ENCODE measurements around the gene URI1.

Gene URI1

GRCh38 chr19:29934781-29935180, 7.3 kb upstream of the URI1 start:
- H3K4me3 ChIP-seq = no peak overlapping the region
- no peaks in the 10 kb centered on the region; the same call in 1 of the 2 replicates for H3K9me3 ChIP-seq (ENCODE audit: low read depth, low read length)
- no peak overlapping the region for H3K9ac ChIP-seq (ENCODE audit: insufficient read length)
- no peaks in the 10 kb centered on the region for H3K36me3 ChIP-seq (ENCODE audit: insufficient read depth, low read length)
- no peak for DNase-seq (ENCODE audit: low read depth, low spot score)
- no peak for TF ChIP-seq POLR2AphosphoS5 (IDR thresholded peaks at IDR 0.05; ENCODE audit: borderline replicate concordance, low read depth, low read length)
- no peak overlapping the region for H3K27ac ChIP-seq

DNA sequence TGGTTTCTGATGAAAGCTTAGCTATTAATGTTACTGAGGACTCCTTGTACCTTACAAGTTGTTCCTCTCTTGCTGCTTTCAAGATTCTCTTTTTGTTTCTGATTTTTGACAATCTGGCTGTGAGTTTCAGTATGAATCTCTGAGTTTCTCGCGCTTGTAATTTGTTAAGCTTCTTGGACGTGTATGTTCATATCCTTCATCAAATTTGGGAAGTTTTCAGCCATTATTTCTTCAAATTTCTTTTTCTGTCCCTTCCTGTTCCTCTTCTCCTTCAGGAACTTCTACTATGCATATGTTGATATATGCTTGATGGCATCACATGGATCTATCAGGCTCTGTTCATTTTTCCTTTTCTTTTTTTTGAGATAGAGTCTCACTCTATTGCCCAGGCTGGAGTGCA, 5.6 kb upstream of the URI1 start:
- no peak overlapping the region for H3K4me3 ChIP-seq
- no peak for DNase-seq (ENCODE audit: low read depth, low spot score)
- no peak overlapping the region for H3K9ac ChIP-seq (ENCODE audit: insufficient read length)
- no peaks in the 10 kb centered on the region for H3K36me3 ChIP-seq (ENCODE audit: insufficient read depth, low read length)
- no peaks in the 10 kb centered on the region; the same call in 1 of the 2 replicates for H3K9me3 ChIP-seq (ENCODE audit: low read depth, low read length)
- TF ChIP-seq EZH2 (IDR thresholded peaks at IDR 0.05) (no peak), POLR2AphosphoS5 (IDR thresholded peaks at IDR 0.05; ENCODE audit: borderline replicate concordance, low read depth, low read length) (no peak), FOXP2 (optimal IDR thresholded peaks at IDR 0.05; ENCODE audit: control extremely low read depth, extremely low read length, insufficient read depth) (no peak)
- H3K27ac ChIP-seq = no peak overlapping the region

DNA sequence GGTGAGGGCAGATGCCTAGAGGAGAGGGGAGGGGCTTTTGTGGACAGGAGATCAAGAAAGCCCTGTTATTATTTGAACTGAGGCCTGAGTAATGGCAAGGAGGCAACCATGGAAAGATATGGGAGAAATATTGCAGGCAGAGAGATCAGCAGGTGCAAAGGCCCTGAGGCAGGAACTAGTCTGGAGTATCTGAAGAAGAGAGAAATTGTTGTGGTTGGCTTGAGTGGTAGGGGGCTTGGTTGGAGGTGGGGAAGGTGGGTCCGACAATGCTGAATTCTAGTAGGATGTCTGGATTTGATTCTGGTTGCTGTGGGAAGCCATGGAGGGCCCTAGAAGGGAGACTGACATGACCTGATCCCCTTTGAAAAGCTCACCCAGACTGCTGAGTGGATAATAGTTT, 2.4 kb upstream of the URI1 start:
- Histone ChIP-seq H3K27ac (no peak overlapping the region), H3K4me3 (no peak overlapping the region), H3K36me3 (ENCODE audit: insufficient read depth, low read length) (no peaks in the 10 kb centered on the region), H3K9me3 (ENCODE audit: low read depth, low read length) (no peaks in the 10 kb centered on the region; the same call in 1 of the 2 replicates), H3K9ac (ENCODE audit: insufficient read length) (no peak overlapping the region)
- no peak for DNase-seq (ENCODE audit: low read depth, low spot score)
- TF ChIP-seq EZH2 (IDR thresholded peaks at IDR 0.05) = no peak
- no peak for TF ChIP-seq FOXP2 (optimal IDR thresholded peaks at IDR 0.05; ENCODE audit: control extremely low read depth, extremely low read length, insufficient read depth)
- TF ChIP-seq POLR2AphosphoS5 (IDR thresholded peaks at IDR 0.05; ENCODE audit: borderline replicate concordance, low read depth, low read length) = no peak

- no peak for DNase-seq (ENCODE audit: low read depth, low spot score)
- H3K27ac ChIP-seq = no peak overlapping the region; the same call in 1 of the 2 replicates
- H3K4me3 ChIP-seq = peak overlapping the region; percentile 100
- no peak for TF ChIP-seq FOXP2 (optimal IDR thresholded peaks at IDR 0.05; ENCODE audit: control extremely low read depth, extremely low read length, insufficient read depth)
- TF ChIP-seq POLR2AphosphoS5 (IDR thresholded peaks at IDR 0.05; ENCODE audit: borderline replicate concordance, low read depth, low read length) = no peak
- TF ChIP-seq EZH2 (IDR thresholded peaks at IDR 0.05) = no peak
- H3K36me3 ChIP-seq (ENCODE audit: insufficient read depth, low read length) = 0 out of 2 replicates have a peak, but pooled peaks cover 3% of the 10 kb centered on the region
- H3K9ac ChIP-seq (ENCODE audit: insufficient read length) = no peak overlapping the region
- H3K9me3 ChIP-seq (ENCODE audit: low read depth, low read length) = no peaks in the 10 kb centered on the region; the same call in 1 of the 2 replicates
Measured at GRCh38 chr19:29940971-29941585, 961 bp upstream of the URI1 start.

DNA sequence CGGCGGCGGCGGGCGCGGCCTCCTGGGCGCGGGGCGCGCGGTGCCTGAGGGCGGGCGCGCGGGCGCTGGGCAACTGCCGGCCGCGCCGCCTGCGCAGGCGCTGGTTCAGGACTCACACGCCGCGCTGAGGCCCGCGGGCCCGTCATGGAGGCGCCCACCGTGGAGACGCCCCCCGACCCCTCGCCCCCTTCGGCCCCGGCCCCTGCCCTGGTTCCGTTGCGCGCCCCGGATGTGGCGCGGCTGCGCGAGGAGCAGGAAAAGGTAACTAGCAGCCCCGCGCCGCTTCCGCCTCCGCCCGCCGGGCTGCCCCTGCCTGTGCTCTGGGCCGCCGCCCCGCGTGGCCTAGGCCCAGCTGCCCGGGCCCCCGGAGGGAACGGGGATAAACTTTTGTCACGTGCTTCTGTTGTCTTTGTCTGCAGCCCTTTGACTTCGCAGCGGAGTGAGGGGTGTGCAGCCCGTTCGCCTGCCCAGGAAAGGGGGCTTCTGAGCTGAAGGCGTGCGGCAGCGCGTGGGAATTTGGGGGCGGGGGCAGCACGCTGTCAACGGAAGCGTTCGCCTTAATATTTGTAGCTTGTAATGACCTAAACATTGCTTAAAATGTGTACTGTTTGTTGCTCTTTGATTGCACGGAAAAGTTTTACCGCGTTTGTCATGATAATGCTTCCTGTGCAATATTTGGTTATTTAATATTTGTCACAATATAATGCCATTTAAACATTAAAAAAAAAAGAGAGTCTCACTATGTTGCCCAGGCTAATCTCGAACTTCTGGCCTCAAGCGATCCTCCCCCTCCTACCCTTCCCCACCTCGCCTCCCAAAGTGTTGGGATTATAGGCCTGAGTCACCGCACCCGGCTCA, 594 bp downstream of the URI1 start:
- TF ChIP-seq FOXP2 (optimal IDR thresholded peaks at IDR 0.05; ENCODE audit: control extremely low read depth, extremely low read length, insufficient read depth) (no peak), POLR2AphosphoS5 (IDR thresholded peaks at IDR 0.05; ENCODE audit: borderline replicate concordance, low read depth, low read length) (peak; percentile 35; the same call in 1 of the 2 replicates), EZH2 (IDR thresholded peaks at IDR 0.05) (no peak)
- Histone ChIP-seq H3K27ac (peak overlapping the region; percentile 61; the same call in 1 of the 2 replicates), H3K9ac (ENCODE audit: insufficient read length) (peak overlapping the region; percentile 91), H3K36me3 (ENCODE audit: insufficient read depth, low read length) (0 out of 2 replicates have a peak, but pooled peaks cover 3% of the 10 kb centered on the region), H3K4me3 (peak overlapping the region; percentile 100), H3K9me3 (ENCODE audit: low read depth, low read length) (no peaks in the 10 kb centered on the region)
- no peak for DNase-seq (ENCODE audit: low read depth, low spot score)

DNA sequence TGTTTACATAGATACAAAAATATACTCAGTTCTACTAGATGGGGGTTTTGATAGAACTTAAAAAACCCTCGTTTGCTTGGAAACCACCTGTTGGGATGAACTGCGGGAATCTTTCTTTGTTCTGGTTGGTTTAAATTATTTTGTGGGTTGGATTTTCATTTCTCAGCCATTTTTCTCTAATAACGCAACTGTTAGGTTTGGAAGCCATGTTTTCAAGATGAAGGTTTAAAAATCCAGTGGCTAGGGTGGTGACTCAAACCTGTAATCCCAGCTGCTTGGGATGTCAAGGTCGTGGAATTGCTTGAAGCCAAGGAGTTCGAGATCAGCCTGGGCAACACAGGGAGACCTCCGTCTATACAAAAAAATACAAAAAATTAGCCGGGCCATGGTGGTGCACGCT, 1.6 kb downstream of the URI1 start:
- DNase-seq (ENCODE audit: low read depth, low spot score) = no peak
- Histone ChIP-seq H3K9ac (ENCODE audit: insufficient read length) (peak overlapping the region; percentile 91), H3K4me3 (peak overlapping the region; percentile 100), H3K27ac (peak overlapping the region; percentile 9; the same call in 1 of the 2 replicates), H3K9me3 (ENCODE audit: low read depth, low read length) (no peaks in the 10 kb centered on the region), H3K36me3 (ENCODE audit: insufficient read depth, low read length) (0 out of 2 replicates have a peak, but pooled peaks cover 3% of the 10 kb centered on the region)
- TF ChIP-seq POLR2AphosphoS5 (IDR thresholded peaks at IDR 0.05; ENCODE audit: borderline replicate concordance, low read depth, low read length) (no peak), FOXP2 (optimal IDR thresholded peaks at IDR 0.05; ENCODE audit: control extremely low read depth, extremely low read length, insufficient read depth) (no peak), EZH2 (IDR thresholded peaks at IDR 0.05) (no peak)

DNA sequence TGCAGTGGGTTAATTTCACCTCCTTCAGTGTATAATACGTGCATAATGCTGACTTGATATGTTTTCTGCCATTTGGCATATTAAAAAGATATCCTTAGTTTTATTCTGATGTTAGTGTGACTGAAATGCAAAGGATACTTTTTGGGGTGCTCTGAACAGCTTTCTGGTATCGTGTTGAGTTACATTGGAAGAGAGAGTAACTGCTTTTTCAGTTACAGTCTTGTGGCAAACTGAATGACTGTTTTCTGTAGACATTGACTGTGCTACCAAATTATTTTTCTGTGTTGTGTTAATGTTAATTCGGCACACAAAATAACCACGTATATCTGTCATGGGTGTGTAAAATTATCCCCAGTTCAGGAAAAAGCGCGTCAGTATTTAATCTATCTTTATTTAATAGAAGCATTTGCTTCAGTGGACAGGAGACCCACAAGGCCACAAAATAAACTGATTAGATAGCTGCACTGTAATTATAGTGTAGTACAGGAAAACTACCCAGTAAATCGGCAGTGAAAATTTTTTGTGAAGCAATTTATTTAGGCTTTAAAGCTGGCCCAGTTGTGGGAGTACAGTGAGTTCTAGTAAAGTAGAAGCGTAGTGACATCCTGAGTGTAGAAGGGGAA, 2.5 kb downstream of the URI1 start:
- H3K27ac ChIP-seq = peak overlapping the region; percentile 59
- H3K4me3 ChIP-seq = peak overlapping the region; percentile 70
- H3K36me3 ChIP-seq (ENCODE audit: insufficient read depth, low read length) = 0 out of 2 replicates have a peak, but pooled peaks cover 3% of the 10 kb centered on the region
- no peaks in the 10 kb centered on the region for H3K9me3 ChIP-seq (ENCODE audit: low read depth, low read length)
- TF ChIP-seq EZH2 (IDR thresholded peaks at IDR 0.05) (no peak), POLR2AphosphoS5 (IDR thresholded peaks at IDR 0.05; ENCODE audit: borderline replicate concordance, low read depth, low read length) (no peak), FOXP2 (optimal IDR thresholded peaks at IDR 0.05; ENCODE audit: control extremely low read depth, extremely low read length, insufficient read depth) (no peak)
- peak overlapping the region; percentile 66 for H3K9ac ChIP-seq (ENCODE audit: insufficient read length)
- DNase-seq (ENCODE audit: low read depth, low spot score) = no peak

- no peak for TF ChIP-seq EZH2 (IDR thresholded peaks at IDR 0.05)
- TF ChIP-seq FOXP2 (optimal IDR thresholded peaks at IDR 0.05; ENCODE audit: control extremely low read depth, extremely low read length, insufficient read depth) = no peak
- no peak for TF ChIP-seq POLR2AphosphoS5 (IDR thresholded peaks at IDR 0.05; ENCODE audit: borderline replicate concordance, low read depth, low read length)
- peaks cover 3% of the 10 kb centered on the region; the same call in 1 of the 2 replicates for H3K36me3 ChIP-seq (ENCODE audit: insufficient read depth, low read length)
- H3K9me3 ChIP-seq (ENCODE audit: low read depth, low read length) = no peaks in the 10 kb centered on the region
- peak overlapping the region; percentile 59; the same call in 1 of the 2 replicates for H3K27ac ChIP-seq
- no peak for DNase-seq (ENCODE audit: low read depth, low spot score)
- peak overlapping the region; percentile 66 for H3K9ac ChIP-seq (ENCODE audit: insufficient read length)
- peak overlapping the region; percentile 70 for H3K4me3 ChIP-seq
Measured at GRCh38 chr19:29945017-29945416, 3.0 kb downstream of the URI1 start.

Data from SK-N-MC (cell line).